Measurements from ENCODE around the gene RNF111. TPM values are rescaled to one million over a fixed set of nuclear protein-coding genes. Genes with fewer than 3 reads are reported as not detected.
"Not testable (repeated sequence)": the region's sequence is repeated elsewhere in the genome, so short reads cannot be mapped to it uniquely, and the experiment has no call there.

The RNF111 gene
- total RNA-seq, 1 experiment from 2014 or later, result 20.9 TPM

GRCh38 chr15:59133929-59134427, 146.5 kb downstream of the RNF111 start:
- DNase-seq (ENCODE audit: low read depth), result no peak

DNA sequence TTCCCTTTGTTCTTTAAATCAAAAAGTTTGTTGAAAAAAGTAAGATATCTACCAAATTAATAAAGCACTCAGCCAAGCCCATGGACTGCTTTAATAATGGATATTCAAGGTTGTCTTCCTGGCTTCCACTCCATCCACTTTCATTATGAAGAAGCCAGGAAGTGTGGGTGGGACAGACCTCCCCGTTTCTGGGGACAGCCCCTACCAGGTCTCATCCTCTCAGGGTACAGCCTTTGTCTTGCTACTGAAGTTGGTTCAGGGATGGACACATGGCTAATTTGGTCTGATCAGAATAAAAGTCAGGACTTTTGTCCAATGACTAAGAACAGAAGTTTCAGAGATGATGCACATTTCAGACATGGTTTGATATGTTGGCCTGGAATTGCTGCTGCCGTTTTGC, 150.1 kb downstream of the RNF111 start:
- DNase-seq (ENCODE audit: low read depth), result no peak

GRCh38 chr15:59138243-59138642, 150.8 kb downstream of the RNF111 start:
- peak; percentile 46 for DNase-seq (ENCODE audit: low read depth)

- DNase-seq (ENCODE audit: low read depth), result no peak
Observed at GRCh38 chr15:59140422-59141226, 153.2 kb downstream of the RNF111 start.

DNA sequence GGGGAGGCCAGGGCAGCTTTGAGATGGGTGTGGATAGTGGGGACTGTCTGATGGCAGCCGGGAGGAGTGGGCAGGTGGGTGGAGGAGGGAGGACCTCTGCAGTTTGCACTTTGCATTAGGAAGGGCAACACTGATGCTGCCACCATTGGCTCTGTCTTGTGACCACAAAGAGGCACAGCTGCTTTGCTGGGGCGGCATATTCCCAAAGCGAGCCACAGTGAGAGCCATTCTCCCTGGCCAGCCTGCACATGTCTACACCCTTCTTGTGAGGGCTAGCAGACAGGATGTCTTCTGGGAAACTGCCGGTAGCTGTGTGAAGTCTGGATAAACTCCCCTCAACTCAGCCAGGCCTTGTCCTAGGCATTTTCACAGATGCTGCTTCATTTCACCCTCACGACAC, 155.8 kb downstream of the RNF111 start:
- no peak for DNase-seq (ENCODE audit: low read depth)

GRCh38 chr15:59144594-59144993, 157.1 kb downstream of the RNF111 start:
- not testable (repeated sequence) for DNase-seq (ENCODE audit: low read depth)

Other genes with a start within 250 kb of the RNF111 start
- gene ADAM10, start 238.0 kb upstream of the RNF111 start, total RNA-seq (2014; rRNA removed; shearing (Covaris generic)), result 62.8 and 107 TPM in 2 replicates
- gene MINDY2, start 216.4 kb upstream of the RNF111 start, total RNA-seq (2014; rRNA removed; shearing (Covaris generic)), result 4.5 and 5.6 TPM in 2 replicates
- 26.0 and 35.1 TPM in 2 replicates for gene SLTM, start 54.0 kb upstream of the RNF111 start, total RNA-seq (2014; rRNA removed; shearing (Covaris generic))
- gene CCNB2, start 117.5 kb downstream of the RNF111 start, total RNA-seq (2014; rRNA removed; shearing (Covaris generic)), result 164 and 165 TPM in 2 replicates
- not detected in 2 replicates for gene LDHAL6B, start 219.2 kb downstream of the RNF111 start, total RNA-seq (2014; rRNA removed; shearing (Covaris generic))

Measured in M059J (cell line).